HepG2 (cell line): Measurements from ENCODE around the gene CENPB. TPM values are rescaled to one million over a fixed set of nuclear protein-coding genes. Genes with fewer than 3 reads are reported as not detected.
A peak's percentile ranks its signal among the peaks of the same experiment; 100 is the strongest.

Experiments
- CEBPG ChIP-seq: IDR thresholded peaks from 2 replicates; pipeline ENCODE4 v1.6.1; 2016
- CREM ChIP-seq, 2 experiments: sonication (generic) in 1 of 2; formaldehyde crosslinking in 1 of 2; IDR thresholded peaks; 2 replicates each; pipeline versions ENCODE4 v1.4.0 to v1.6.1; 2016 to 2020; ENCODE audit warnings: antibody characterized with exemption in 1 of 2, mild to moderate bottlenecking in 1 of 2, missing genetic modification reagents in 1 of 2
- DNMT1 ChIP-seq: sonication (generic); formaldehyde crosslinking; IDR thresholded peaks from 2 replicates; pipeline ENCODE4 v1.5.1; 2020; ENCODE audit warnings: mild to moderate bottlenecking, missing genetic modification reagents
- ETV6 ChIP-seq: sonication (generic); formaldehyde crosslinking; conservative IDR thresholded peaks from 2 replicates; pipeline ENCODE4 v1.4.0; 2020; ENCODE audit warnings: missing genetic modification reagents
- GABPB1 ChIP-seq: IDR thresholded peaks from 2 replicates; pipeline ENCODE4 v1.6.1; 2016; ENCODE audit warnings: mild to moderate bottlenecking, missing genetic modification reagents, moderate library complexity, missing compliant biosample characterization
- HOXA3 ChIP-seq: sonication (generic); formaldehyde crosslinking; IDR thresholded peaks from 2 replicates; pipeline ENCODE4 v1.5.0; 2020; ENCODE audit warnings: missing genetic modification reagents
- MZF1 ChIP-seq: sonication (generic); formaldehyde crosslinking; IDR thresholded peaks from 2 replicates; pipeline ENCODE4 v1.8.1; 2023; ENCODE audit warnings: mild to moderate bottlenecking, missing genetic modification reagents, borderline replicate concordance
- PAF1 ChIP-seq: IDR thresholded peaks from 2 replicates; pipeline ENCODE4 v1.6.1; 2016; ENCODE audit warnings: missing genetic modification reagents, missing compliant biosample characterization
- RELA ChIP-seq: sonication (generic); formaldehyde crosslinking; IDR thresholded peaks from 2 replicates; pipeline ENCODE4 v1.4.0; 2020; ENCODE audit warnings: missing genetic modification reagents
- TMF1 ChIP-seq: sonication (generic); formaldehyde crosslinking; IDR thresholded peaks from 2 replicates; pipeline ENCODE4 v1.8.1; 2022; ENCODE audit warnings: low read depth, missing genetic modification reagents
- ZC3H4 ChIP-seq: sonication (generic); formaldehyde crosslinking; IDR thresholded peaks from 2 replicates; pipeline ENCODE4 v1.4.0; 2020; ENCODE audit warnings: missing genetic modification reagents, borderline replicate concordance
- ZMYM2 ChIP-seq: sonication (generic); formaldehyde crosslinking; IDR thresholded peaks from 2 replicates; pipeline ENCODE4 v1.8.0; 2022; ENCODE audit warnings: mild to moderate bottlenecking, missing genetic modification reagents
- ZNF205 ChIP-seq: IDR thresholded peaks from 2 replicates; pipeline ENCODE4 v1.6.1; 2018; ENCODE audit warnings: missing biosample characterization, missing genetic modification reagents
- ZNF234 ChIP-seq: sonication (generic); formaldehyde crosslinking; conservative IDR thresholded peaks from 2 replicates; pipeline ENCODE4 v1.5.1; 2020; ENCODE audit warnings: mild to moderate bottlenecking, missing genetic modification reagents
- ZNF557 ChIP-seq: sonication (generic); formaldehyde crosslinking; IDR thresholded peaks from 2 replicates; pipeline ENCODE4 v1.4.0; 2020; ENCODE audit warnings: missing genetic modification reagents
- ZNF670 ChIP-seq: sonication (generic); formaldehyde crosslinking; IDR thresholded peaks from 2 replicates; pipeline ENCODE4 v1.8.0; 2022; ENCODE audit warnings: mild to moderate bottlenecking, missing genetic modification reagents, borderline replicate concordance
- ZNF678 ChIP-seq: sonication (generic); formaldehyde crosslinking; IDR thresholded peaks from 2 replicates; pipeline ENCODE4 v1.4.0; 2020; ENCODE audit warnings: mild to moderate bottlenecking, missing genetic modification reagents
- ZNF687 ChIP-seq: sonication (generic); formaldehyde crosslinking; IDR thresholded peaks from 2 replicates; pipeline ENCODE4 v1.5.1; 2020; ENCODE audit warnings: mild to moderate bottlenecking, missing genetic modification reagents, moderate library complexity
- ZNF792 ChIP-seq: IDR thresholded peaks from 2 replicates; pipeline ENCODE4 v1.6.1; 2016
- polyA plus RNA-seq, 8 experiments: library from polyadenylated mRNA; depleted of rRNA in 3 of 8; stranded (reverse) in 7 of 8; unstranded in 1 of 8; fragments of >200 nt; fragmentation: Illumina TruSeq in 4 of 8; extraction: Trizol in 4 of 8; gene quantifications; 2 replicates each; pipeline versions ENCODE4 v1.2.1 to v1.2.3, GENCODE V29; 2011 to 2016; ENCODE audit warnings: low read depth in 4 of 8, missing spikeins in 1 of 8, mixed read lengths in 1 of 8; ENCODE audit not compliant: insufficient read depth in 1 of 8
- total RNA-seq, 5 experiments: library from RNA; depleted of rRNA; stranded (reverse); fragments of >200 nt; fragmentation: Illumina TruSeq; extraction: Trizol; gene quantifications; 2 replicates each; pipeline ENCODE4 v1.2.3, GENCODE V29; 2016; ENCODE audit warnings: low read depth in 1 of 5
- TF ChIP-seq, protein P1 (sequence below): sonication (generic); formaldehyde crosslinking; conservative IDR thresholded peaks from 2 replicates; pipeline ENCODE4 v1.8.0; 2022; ENCODE audit warnings: low read depth, missing genetic modification reagents

CENPB gene
- total and polyA plus RNA-seq, 2 of the 13 experiments (the other 11 are each of a cell fraction or from before 2014, with no cell fraction given) = 10.4 to 54.5 TPM

- TF ChIP-seq TMF1 (CRISPR knock-in tag) = no peak
- TF ChIP-seq CEBPG (CRISPR knock-in tag) = no peak
- no peak for TF ChIP-seq ZNF205 (CRISPR knock-in tag)
- no peak; the same call in 1 of the 2 replicates for TF ChIP-seq GABPB1 (CRISPR knock-in tag)
- no peak for TF ChIP-seq ZNF792 (CRISPR knock-in tag)
- peak; percentile 43; the same call in 1 of the 2 replicates for TF ChIP-seq HOXA3 (CRISPR knock-in tag)
- no peak for TF ChIP-seq ZNF557 (CRISPR knock-in tag)
- TF ChIP-seq RELA (CRISPR knock-in tag) = no peak
- TF ChIP-seq ZNF234 = no peak
- peak; percentile 62; the same call in 1 of the 2 replicates for TF ChIP-seq ZNF687 (CRISPR knock-in tag)
- TF ChIP-seq, protein P1, sequence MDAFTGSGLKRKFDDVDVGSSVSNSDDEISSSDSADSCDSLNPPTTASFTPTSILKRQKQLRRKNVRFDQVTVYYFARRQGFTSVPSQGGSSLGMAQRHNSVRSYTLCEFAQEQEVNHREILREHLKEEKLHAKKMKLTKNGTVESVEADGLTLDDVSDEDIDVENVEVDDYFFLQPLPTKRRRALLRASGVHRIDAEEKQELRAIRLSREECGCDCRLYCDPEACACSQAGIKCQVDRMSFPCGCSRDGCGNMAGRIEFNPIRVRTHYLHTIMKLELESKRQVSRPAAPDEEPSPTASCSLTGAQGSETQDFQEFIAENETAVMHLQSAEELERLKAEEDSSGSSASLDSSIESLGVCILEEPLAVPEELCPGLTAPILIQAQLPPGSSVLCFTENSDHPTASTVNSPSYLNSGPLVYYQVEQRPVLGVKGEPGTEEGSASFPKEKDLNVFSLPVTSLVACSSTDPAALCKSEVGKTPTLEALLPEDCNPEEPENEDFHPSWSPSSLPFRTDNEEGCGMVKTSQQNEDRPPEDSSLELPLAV (CRISPR knock-in tag) = no peak
- TF ChIP-seq PAF1 (CRISPR knock-in tag) = no peak
- no peak for TF ChIP-seq ZMYM2 (CRISPR knock-in tag)
- peak; percentile 33; the same call in 1 of the 2 replicates for TF ChIP-seq ETV6 (CRISPR knock-in tag)
- TF ChIP-seq ZNF678 (CRISPR knock-in tag) = no peak
- TF ChIP-seq MZF1 = 0 out of 2 replicates have a peak, but pooled peaks have one; percentile 59
- no peak for TF ChIP-seq ZNF670 (CRISPR knock-in tag)
- TF ChIP-seq ZC3H4 (CRISPR knock-in tag) = no peak
- TF ChIP-seq DNMT1 = 0 out of 2 replicates have a peak, but pooled peaks have one; percentile 18
- no peak for TF ChIP-seq CREM (IDR thresholded peaks at IDR 0.05)
- no peak for TF ChIP-seq CREM (CRISPR knock-in tag; IDR thresholded peaks at IDR 0.05)
Observed at GRCh38 chr20:3786126-3786484, 435 bp downstream of the CENPB start (continued).
